Esophagus squamous epithelium (tissue), 4 donors: ENCODE results near the gene CARD11.

ENCODE experiments used
- POLR2A ChIP-seq, 4 donors: fragments of 450-650 bp; IDR thresholded peaks; one replicate each; pipeline ENCODE4 v1.6.1; 2017; ENCODE audit warnings: antibody characterized with exemption in 4 of 4, mild to moderate bottlenecking in 4 of 4, moderate library complexity in 3 of 4
- TF ChIP-seq, protein P1 (sequence below), 6 experiments: fragments of 450-650 bp in 4 of 6; fragments of 200-600 bp in 2 of 6; sonication (generic) in 2 of 6; IDR thresholded peaks; one replicate each; pipeline ENCODE4 v1.5.1; 2016 to 2019; ENCODE audit warnings: antibody characterized with exemption in 6 of 6, mild to moderate bottlenecking in 4 of 6, moderate library complexity in 4 of 6

DNA sequence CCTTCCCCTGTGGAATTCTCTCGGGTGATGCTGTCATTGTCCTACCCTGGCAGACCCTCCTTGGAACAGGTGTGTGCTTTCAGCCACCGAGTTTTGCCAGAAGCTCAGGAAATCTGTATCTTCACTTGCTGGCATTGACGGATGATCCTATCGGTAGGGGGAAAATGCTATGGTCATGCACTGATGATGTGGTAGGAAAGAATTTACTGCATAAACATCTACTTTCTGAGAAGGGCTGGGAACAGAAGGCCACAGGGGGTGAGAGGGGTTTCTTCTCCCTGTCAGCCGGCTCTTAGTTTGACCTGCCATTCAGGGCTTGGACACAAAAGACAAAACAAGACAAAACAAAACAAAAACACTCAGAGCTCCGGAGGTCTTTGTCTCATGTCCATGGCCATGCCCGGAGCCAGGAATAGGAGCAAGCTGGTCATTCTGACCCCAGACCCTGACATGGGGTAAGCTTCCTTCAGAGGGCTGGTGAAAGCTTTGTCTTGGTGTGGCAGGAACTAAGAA lies 43.6 kb upstream of the CARD11 start:
- TF ChIP-seq, protein P1, sequence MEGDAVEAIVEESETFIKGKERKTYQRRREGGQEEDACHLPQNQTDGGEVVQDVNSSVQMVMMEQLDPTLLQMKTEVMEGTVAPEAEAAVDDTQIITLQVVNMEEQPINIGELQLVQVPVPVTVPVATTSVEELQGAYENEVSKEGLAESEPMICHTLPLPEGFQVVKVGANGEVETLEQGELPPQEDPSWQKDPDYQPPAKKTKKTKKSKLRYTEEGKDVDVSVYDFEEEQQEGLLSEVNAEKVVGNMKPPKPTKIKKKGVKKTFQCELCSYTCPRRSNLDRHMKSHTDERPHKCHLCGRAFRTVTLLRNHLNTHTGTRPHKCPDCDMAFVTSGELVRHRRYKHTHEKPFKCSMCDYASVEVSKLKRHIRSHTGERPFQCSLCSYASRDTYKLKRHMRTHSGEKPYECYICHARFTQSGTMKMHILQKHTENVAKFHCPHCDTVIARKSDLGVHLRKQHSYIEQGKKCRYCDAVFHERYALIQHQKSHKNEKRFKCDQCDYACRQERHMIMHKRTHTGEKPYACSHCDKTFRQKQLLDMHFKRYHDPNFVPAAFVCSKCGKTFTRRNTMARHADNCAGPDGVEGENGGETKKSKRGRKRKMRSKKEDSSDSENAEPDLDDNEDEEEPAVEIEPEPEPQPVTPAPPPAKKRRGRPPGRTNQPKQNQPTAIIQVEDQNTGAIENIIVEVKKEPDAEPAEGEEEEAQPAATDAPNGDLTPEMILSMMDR (IDR thresholded peaks at IDR 0.05): no peak
- no peak for TF ChIP-seq POLR2A (IDR thresholded peaks at IDR 0.05)
